K562 (cell line): ENCODE measurements around the gene LRRC25. TPM values are rescaled to one million over a fixed set of nuclear protein-coding genes. Genes with fewer than 3 reads are reported as not detected.

Experiments
- CBFA2T3 ChIP-seq: fragments of 450-650 bp; IDR thresholded peaks from 2 replicates; pipeline ENCODE4 v1.6.1; 2017
- CBX2 ChIP-seq: fragments of 200-600 bp; sonication (generic); IDR thresholded peaks from one replicate; pipeline ENCODE4 v1.6.1; 2012; ENCODE audit warnings: mild to moderate bottlenecking, low read length, inconsistent platforms; ENCODE audit not compliant: insufficient read depth, poor library complexity, severe bottlenecking
- EP400 ChIP-seq: fragments of 450-650 bp; IDR thresholded peaks from 2 replicates; pipeline ENCODE4 v1.6.1; 2017; ENCODE audit warnings: antibody characterized with exemption, mild to moderate bottlenecking, moderate library complexity
- KAT2B ChIP-seq: IDR thresholded peaks from one replicate; pipeline ENCODE4 v1.6.1; 2012; ENCODE audit warnings: low read depth, mild to moderate bottlenecking, control low read depth, inconsistent platforms, low read length, moderate library complexity
- MED1 ChIP-seq: sonication (generic); formaldehyde crosslinking; IDR thresholded peaks from 2 replicates; pipeline ENCODE4 v1.8.1; 2023; ENCODE audit warnings: missing genetic modification reagents, borderline replicate concordance
- MEF2D ChIP-seq: conservative IDR thresholded peaks from 2 replicates; pipeline ENCODE4 v1.6.1; 2016; ENCODE audit warnings: low read depth, missing genetic modification characterization, missing compliant biosample characterization
- NFE2 ChIP-seq: IDR thresholded peaks from 2 replicates; pipeline ENCODE4 v1.6.1; 2014; ENCODE audit warnings: antibody characterized with exemption, low read depth
- POLR2AphosphoS5 ChIP-seq: IDR thresholded peaks from 2 replicates; pipeline ENCODE4 v1.6.1; 2011; ENCODE audit warnings: mild to moderate bottlenecking, low read depth, low read length, moderate library complexity; ENCODE audit not compliant: control insufficient read depth, insufficient read depth
- RBM34 ChIP-seq: fragments of 200-400 bp; formaldehyde crosslinking; IDR thresholded peaks from 2 replicates; pipeline ENCODE4 v1.6.1; 2018; ENCODE audit warnings: low read length, borderline replicate concordance; ENCODE audit not compliant: insufficient read depth
- STAT6 ChIP-seq: sonication (generic); formaldehyde crosslinking; IDR thresholded peaks from 2 replicates; pipeline ENCODE4 v1.8.1; 2023; ENCODE audit warnings: mild to moderate bottlenecking, missing genetic modification reagents
- TAL1 ChIP-seq: fragments of 450-650 bp; IDR thresholded peaks from 2 replicates; pipeline ENCODE4 v1.6.1; 2016; ENCODE audit warnings: mild to moderate bottlenecking
- ZBTB34 ChIP-seq: fragments of 250-450 bp; sonication (Bioruptor Pico); IDR thresholded peaks from 2 replicates; pipeline ENCODE4 v1.8.0; 2021; ENCODE audit warnings: mild to moderate bottlenecking, moderate library complexity
- ZFP1 ChIP-seq: fragments of 450-650 bp; formaldehyde crosslinking; IDR thresholded peaks from 2 replicates; pipeline ENCODE4 v1.4.0; 2020; ENCODE audit warnings: mild to moderate bottlenecking, mixed read lengths
- ZKSCAN8 ChIP-seq: fragments of 200-800 bp; sonication (Bioruptor generic); IDR thresholded peaks from 2 replicates; pipeline ENCODE4 v1.6.1; 2016; ENCODE audit warnings: missing genetic modification characterization, missing compliant biosample characterization
- ZNF253 ChIP-seq: fragments of 250-450 bp; sonication (Bioruptor Pico); conservative IDR thresholded peaks from 2 replicates; pipeline ENCODE4 v1.6.1; 2021; ENCODE audit warnings: mild to moderate bottlenecking
- polyA plus RNA-seq, 8 experiments: library from polyadenylated mRNA; depleted of rRNA in 4 of 8; stranded (reverse) in 5 of 8; unstranded in 3 of 8; fragments of >200 nt; fragmentation: Nextera tagmentation in 2 of 8; fragmentation: Illumina TruSeq in 1 of 8; extraction: Ambion mirVana in 2 of 8; extraction: Trizol in 1 of 8; gene quantifications; 2 replicates each; pipeline versions ENCODE4 v1.2.1 to v1.2.3, GENCODE V29; 2011 to 2014; ENCODE audit warnings: inconsistent platforms in 1 of 8, missing spikeins in 1 of 8
- total RNA-seq, 7 experiments: library from RNA; depleted of rRNA in 6 of 7; stranded (reverse); fragments of >200 nt in 6 of 7; fragmentation: Illumina TruSeq in 2 of 7; extraction: Trizol in 2 of 7; gene quantifications; 2 replicates each; pipeline versions ENCODE4 v1.2.1 to v1.2.3, GENCODE V29; 2011 to 2021; ENCODE audit warnings: low replicate concordance in 1 of 7
- TF ChIP-seq, protein P1 (sequence below): fragments of 150-350 bp; conservative IDR thresholded peaks from 2 replicates; pipeline ENCODE4 v1.6.1; 2014; ENCODE audit warnings: low read length
- TF ChIP-seq, protein P2 (sequence below): sonication (generic); formaldehyde crosslinking; IDR thresholded peaks from 2 replicates; pipeline ENCODE4 v1.9.0; 2022; ENCODE audit warnings: mild to moderate bottlenecking, missing genetic modification reagents
- TF ChIP-seq, protein P3 (sequence below), 2 experiments: fragments of 250-450 bp in 1 of 2; fragments of 450-650 bp in 1 of 2; sonication (Bioruptor Pico) in 1 of 2; IDR thresholded peaks; 2 replicates each; pipeline versions ENCODE4 v1.6.1 to v1.8.0; 2016 to 2021; ENCODE audit warnings: mild to moderate bottlenecking in 2 of 2, moderate library complexity in 2 of 2, missing compliant biosample characterization in 1 of 2, missing genetic modification characterization in 1 of 2

LRRC25 gene
- total and polyA plus RNA-seq, 9 of the 15 experiments (the other 6 are each of a cell fraction or from before 2014, with no cell fraction given), result 0.07 to 0.36 (median 0.10) TPM; not detected in 3

DNA sequence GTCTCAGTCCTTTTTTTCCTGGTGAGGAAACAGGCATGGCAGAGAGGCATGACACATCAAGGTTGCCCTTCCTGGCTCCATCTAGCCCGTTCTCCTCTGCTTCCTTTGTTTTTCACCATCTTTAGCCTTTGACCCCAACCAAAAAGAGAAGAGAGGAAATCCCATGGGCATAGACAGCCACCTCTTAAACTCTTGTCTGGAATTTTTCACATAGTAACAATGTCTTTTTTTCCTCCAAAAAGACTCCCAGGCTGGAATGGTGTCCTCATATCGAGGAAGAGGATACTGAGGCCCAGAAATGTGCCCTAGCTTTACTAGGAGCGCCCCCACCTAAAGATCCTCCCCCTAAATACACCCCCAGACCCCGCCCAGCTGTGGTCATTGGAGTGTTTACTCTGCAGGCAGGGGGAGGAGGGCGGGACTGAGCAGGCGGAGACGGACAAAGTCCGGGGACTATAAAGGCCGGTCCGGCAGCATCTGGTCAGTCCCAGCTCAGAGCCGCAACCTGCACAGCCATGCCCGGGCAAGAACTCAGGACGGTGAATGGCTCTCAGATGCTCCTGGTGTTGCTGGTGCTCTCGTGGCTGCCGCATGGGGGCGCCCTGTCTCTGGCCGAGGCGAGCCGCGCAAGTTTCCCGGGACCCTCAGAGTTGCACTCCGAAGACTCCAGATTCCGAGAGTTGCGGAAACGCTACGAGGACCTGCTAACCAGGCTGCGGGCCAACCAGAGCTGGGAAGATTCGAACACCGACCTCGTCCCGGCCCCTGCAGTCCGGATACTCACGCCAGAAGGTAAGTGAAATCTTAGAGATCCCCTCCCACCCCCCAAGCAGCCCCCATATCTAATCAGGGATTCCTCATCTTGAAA, 11.5 kb downstream of the LRRC25 start, which contains the start of gene GDF15 (continued):
- peak; percentile 74; the same call in 1 of the 2 replicates for TF ChIP-seq STAT6
- no peak for TF ChIP-seq CBX2
- no peak for TF ChIP-seq TAL1
- TF ChIP-seq NFE2, result peak; percentile 46
- TF ChIP-seq RBM34, result no peak
- TF ChIP-seq POLR2AphosphoS5, result peak; percentile 92
- TF ChIP-seq ZFP1 (CRISPR knock-in tag), result no peak
- TF ChIP-seq MEF2D, result 0 out of 2 replicates have a peak, but pooled peaks have one; percentile 2
- TF ChIP-seq, protein P1, sequence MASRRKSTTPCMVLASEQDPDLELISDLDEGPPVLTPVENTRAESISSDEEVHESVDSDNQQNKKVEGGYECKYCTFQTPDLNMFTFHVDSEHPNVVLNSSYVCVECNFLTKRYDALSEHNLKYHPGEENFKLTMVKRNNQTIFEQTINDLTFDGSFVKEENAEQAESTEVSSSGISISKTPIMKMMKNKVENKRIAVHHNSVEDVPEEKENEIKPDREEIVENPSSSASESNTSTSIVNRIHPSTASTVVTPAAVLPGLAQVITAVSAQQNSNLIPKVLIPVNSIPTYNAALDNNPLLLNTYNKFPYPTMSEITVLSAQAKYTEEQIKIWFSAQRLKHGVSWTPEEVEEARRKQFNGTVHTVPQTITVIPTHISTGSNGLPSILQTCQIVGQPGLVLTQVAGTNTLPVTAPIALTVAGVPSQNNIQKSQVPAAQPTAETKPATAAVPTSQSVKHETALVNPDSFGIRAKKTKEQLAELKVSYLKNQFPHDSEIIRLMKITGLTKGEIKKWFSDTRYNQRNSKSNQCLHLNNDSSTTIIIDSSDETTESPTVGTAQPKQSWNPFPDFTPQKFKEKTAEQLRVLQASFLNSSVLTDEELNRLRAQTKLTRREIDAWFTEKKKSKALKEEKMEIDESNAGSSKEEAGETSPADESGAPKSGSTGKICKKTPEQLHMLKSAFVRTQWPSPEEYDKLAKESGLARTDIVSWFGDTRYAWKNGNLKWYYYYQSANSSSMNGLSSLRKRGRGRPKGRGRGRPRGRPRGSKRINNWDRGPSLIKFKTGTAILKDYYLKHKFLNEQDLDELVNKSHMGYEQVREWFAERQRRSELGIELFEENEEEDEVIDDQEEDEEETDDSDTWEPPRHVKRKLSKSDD, result peak; percentile 86; the same call in 1 of the 2 replicates
- no peak for TF ChIP-seq ZNF253 (CRISPR knock-in tag)
- TF ChIP-seq, protein P2, sequence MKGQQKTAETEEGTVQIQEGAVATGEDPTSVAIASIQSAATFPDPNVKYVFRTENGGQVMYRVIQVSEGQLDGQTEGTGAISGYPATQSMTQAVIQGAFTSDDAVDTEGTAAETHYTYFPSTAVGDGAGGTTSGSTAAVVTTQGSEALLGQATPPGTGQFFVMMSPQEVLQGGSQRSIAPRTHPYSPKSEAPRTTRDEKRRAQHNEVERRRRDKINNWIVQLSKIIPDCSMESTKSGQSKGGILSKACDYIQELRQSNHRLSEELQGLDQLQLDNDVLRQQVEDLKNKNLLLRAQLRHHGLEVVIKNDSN (CRISPR knock-in tag), result no peak; the same call in none of the 2 replicates
- 0 out of 2 replicates have a peak, but pooled peaks have one; percentile 19 for TF ChIP-seq CBFA2T3
- no peak for TF ChIP-seq MED1 (CRISPR knock-in tag)
- peak; percentile 67; the same call in 1 of the 2 replicates for TF ChIP-seq EP400
- TF ChIP-seq, protein P3, sequence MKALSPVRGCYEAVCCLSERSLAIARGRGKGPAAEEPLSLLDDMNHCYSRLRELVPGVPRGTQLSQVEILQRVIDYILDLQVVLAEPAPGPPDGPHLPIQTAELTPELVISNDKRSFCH (CRISPR knock-in tag; IDR thresholded peaks at IDR 0.05), result no peak
- TF ChIP-seq, protein P3 (tag; IDR thresholded peaks at IDR 0.05), result peak; percentile 18; the same call in 1 of the 2 replicates
- no peak for TF ChIP-seq ZBTB34 (CRISPR knock-in tag)
- TF ChIP-seq ZKSCAN8 (CRISPR knock-in tag), result peak; percentile 52; the same call in 1 of the 2 replicates
- no peak for TF ChIP-seq KAT2B
